Neural cell (in vitro differentiated cells): ENCODE measurements around the gene GNRHR. TPM values are rescaled to one million over a fixed set of nuclear protein-coding genes. Genes with fewer than 3 reads are reported as not detected.

ENCODE experiments used
- H2AFZ ChIP-seq: fragments of 200-600, 300-800 bp; sonication (generic), shearing (Covaris generic); 2 replicates; pipeline ENCODE4 v1.6.0; 2014; ENCODE audit warnings: low read depth, mild to moderate bottlenecking, antibody characterized with exemption, low read length, moderate library complexity
- H3F3A ChIP-seq: fragments of 200-600 bp; shearing (Covaris generic); 2 replicates; pipeline ENCODE4 v1.6.1; 2016; ENCODE audit warnings: mild to moderate bottlenecking, moderate library complexity, mixed read lengths, antibody characterized with exemption, low read length; ENCODE audit not compliant: insufficient read depth, poor library complexity, severe bottlenecking
- H3K27ac ChIP-seq: fragments of 200-600, 300-800 bp; sonication (generic), shearing (Covaris generic); 2 replicates; pipeline ENCODE4 v1.5.1; 2014; ENCODE audit warnings: mild to moderate bottlenecking, low read length, moderate library complexity
- H3K27me3 ChIP-seq: fragments of 300-800, 200-600 bp; sonication (generic), shearing (Covaris generic); 2 replicates; pipeline ENCODE4 v1.6.0; 2014; ENCODE audit warnings: mild to moderate bottlenecking, low read depth, low read length, moderate library complexity; ENCODE audit not compliant: insufficient read depth
- H3K36me3 ChIP-seq: fragments of 300-800, 200-600 bp; sonication (generic), shearing (Covaris generic); 2 replicates; pipeline ENCODE4 v1.5.1; 2014; ENCODE audit warnings: mild to moderate bottlenecking, antibody characterized with exemption, low read length, moderate library complexity; ENCODE audit not compliant: insufficient read depth
- H3K4me2 ChIP-seq: fragments of 300-800, 200-600 bp; sonication (generic), shearing (Covaris generic); 2 replicates; pipeline ENCODE4 v1.6.0; 2014; ENCODE audit warnings: mild to moderate bottlenecking, low read length
- H3K4me3 ChIP-seq: fragments of 300-800, 200-600 bp; sonication (generic), shearing (Covaris generic); 2 replicates; pipeline ENCODE4 v1.5.1; 2014; ENCODE audit warnings: mild to moderate bottlenecking, low read length, moderate library complexity
- H3K79me2 ChIP-seq: fragments of 200-600 bp; shearing (Covaris generic); replicated peaks from 2 replicates; pipeline ENCODE4 v1.6.0; 2014; ENCODE audit warnings: mild to moderate bottlenecking, low read length, moderate library complexity; ENCODE audit not compliant: insufficient read depth
- H3K9ac ChIP-seq: fragments of 300-800, 200-600 bp; sonication (generic), shearing (Covaris generic); 2 replicates; pipeline ENCODE4 v1.6.1; 2016; ENCODE audit warnings: mild to moderate bottlenecking, low read length, mixed read lengths
- H3K9me2 ChIP-seq: fragments of 200-600 bp; shearing (Covaris generic); 2 replicates; pipeline ENCODE4 v1.6.1; 2016; ENCODE audit warnings: mild to moderate bottlenecking, low read length, mixed read lengths; ENCODE audit not compliant: insufficient read depth
- H3K9me3 ChIP-seq: fragments of 200-600, 300-800 bp; sonication (generic), shearing (Covaris generic); 2 replicates; pipeline ENCODE4 v1.6.1; 2016; ENCODE audit warnings: mild to moderate bottlenecking, mixed run types, low read length, moderate library complexity, mixed read lengths
- H4K20me1 ChIP-seq: fragments of 200-600 bp; shearing (Covaris generic); 2 replicates; pipeline ENCODE4 v1.6.1; 2016; ENCODE audit warnings: mild to moderate bottlenecking, mixed run types; ENCODE audit not compliant: insufficient read depth
- CTCF ChIP-seq: fragments of 450-650 bp; IDR thresholded peaks from 2 replicates; pipeline ENCODE4 v1.5.1; 2014; ENCODE audit warnings: antibody characterized with exemption, mild to moderate bottlenecking, moderate library complexity; ENCODE audit not compliant: poor library complexity, severe bottlenecking
- RAD21 ChIP-seq: fragments of 450-650 bp; conservative IDR thresholded peaks from 2 replicates; pipeline ENCODE4 v1.6.1; 2014; ENCODE audit warnings: antibody characterized with exemption, mild to moderate bottlenecking, moderate library complexity
- REST ChIP-seq: IDR thresholded peaks from 2 replicates; pipeline ENCODE4 v1.6.1; 2012; ENCODE audit warnings: borderline replicate concordance
- SMC3 ChIP-seq: fragments of 450-650 bp; conservative IDR thresholded peaks from 2 replicates; pipeline ENCODE4 v1.6.1; 2014; ENCODE audit warnings: antibody characterized with exemption, mild to moderate bottlenecking, moderate library complexity; ENCODE audit not compliant: poor library complexity
- TAF1 ChIP-seq: IDR thresholded peaks from 2 replicates; pipeline ENCODE4 v1.6.1; 2012; ENCODE audit warnings: low read depth
- polyA plus RNA-seq: library from polyadenylated mRNA; depleted of rRNA; stranded (reverse); fragments of >200 nt; gene quantifications from 2 replicates; pipeline ENCODE4 v1.2.3, GENCODE V29; 2014

GNRHR gene
- polyA plus RNA-seq, 1 donor from 2014 or later: not detected

DNA sequence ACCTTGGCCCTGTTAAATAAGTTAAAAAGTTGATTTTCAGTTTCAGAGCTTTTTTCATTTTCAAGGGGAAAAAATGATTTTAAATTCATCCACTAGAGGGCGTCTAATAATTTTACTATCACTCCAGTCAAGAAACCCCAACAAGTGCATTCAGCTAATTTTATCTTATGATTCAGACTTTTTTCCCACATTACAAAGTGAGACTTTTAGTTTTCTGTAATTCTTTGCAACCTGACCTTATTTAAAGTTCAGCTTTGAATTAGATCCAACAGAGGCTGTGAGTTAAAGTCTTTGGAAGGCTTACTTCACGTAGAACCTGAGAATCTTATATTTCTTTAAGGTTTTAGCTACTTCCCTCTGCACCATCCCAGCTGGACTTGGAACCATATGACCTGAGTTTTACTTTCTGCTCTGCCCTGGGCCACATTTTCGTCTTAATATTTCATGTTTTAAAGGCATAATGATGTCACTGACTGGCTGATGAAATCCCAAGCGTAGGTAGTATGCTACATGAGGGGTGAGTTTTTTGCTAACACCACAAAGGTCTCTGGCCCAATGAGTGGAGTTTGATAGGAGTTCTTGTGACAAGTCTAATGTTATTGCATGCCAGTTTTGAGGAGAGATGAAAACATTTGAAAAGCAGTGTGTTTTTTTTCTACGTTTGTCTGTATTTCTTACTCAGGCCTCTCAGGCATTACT is 7.2 kb downstream of the GNRHR start:
- no peak overlapping the region for H3K4me3 ChIP-seq
- H3K27ac ChIP-seq: no peak overlapping the region
- H3F3A ChIP-seq: no peaks in the 10 kb centered on the region
- no peaks in the 10 kb centered on the region for H3K36me3 ChIP-seq
- no peak for TF ChIP-seq TAF1
- TF ChIP-seq RAD21: peak; percentile 54
- peak; percentile 64 for TF ChIP-seq CTCF
- TF ChIP-seq SMC3: peak; percentile 70
- no peaks in the 10 kb centered on the region for H3K79me2 ChIP-seq
- H3K27me3 ChIP-seq: no peaks in the 10 kb centered on the region
- H3K9me2 ChIP-seq: no peaks in the 10 kb centered on the region
- no peaks in the 10 kb centered on the region for H4K20me1 ChIP-seq
- H3K9me3 ChIP-seq: no peaks in the 10 kb centered on the region
- no peak overlapping the region for H3K9ac ChIP-seq
- H2AFZ ChIP-seq: no peak overlapping the region
- no peak overlapping the region for H3K4me2 ChIP-seq

DNA sequence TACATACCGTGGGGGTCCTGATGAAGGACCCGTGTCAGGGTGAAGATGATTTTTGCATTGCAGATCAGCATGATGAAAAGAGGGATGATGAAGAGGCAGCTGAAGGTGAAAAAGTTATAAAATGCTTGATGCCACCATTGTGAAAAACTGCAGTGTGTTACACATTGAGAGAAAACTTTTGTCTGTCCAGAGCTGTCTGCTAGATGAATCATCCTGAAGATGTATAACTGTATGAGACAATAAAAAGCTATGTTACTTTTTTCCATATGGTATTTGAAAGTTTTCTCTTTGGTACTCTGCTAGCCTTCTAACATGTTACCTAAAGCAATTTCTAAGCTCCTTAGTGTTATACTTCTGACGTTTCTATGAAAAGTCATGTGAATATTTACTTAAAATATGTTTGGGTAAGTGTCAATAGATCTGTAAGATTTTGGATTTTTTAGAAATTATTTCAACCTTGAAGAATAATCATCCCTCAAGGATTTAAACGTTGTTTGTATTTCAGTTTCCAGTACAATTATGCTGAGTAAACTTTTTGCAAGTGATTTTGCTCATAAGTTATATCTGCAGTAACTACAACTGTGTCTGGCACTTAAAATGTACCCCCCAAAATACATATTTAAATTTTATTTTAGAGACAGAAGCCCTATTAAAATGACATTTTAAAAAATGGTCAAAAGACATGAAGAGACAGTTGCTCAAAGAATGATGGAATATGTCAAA is 9.5 kb downstream of the GNRHR start:
- Histone ChIP-seq H3K9ac (no peak overlapping the region), H3K27me3 (no peaks in the 10 kb centered on the region), H3K4me3 (no peak overlapping the region), H3K27ac (no peak overlapping the region), H3K79me2 (no peaks in the 10 kb centered on the region), H3K4me2 (no peak overlapping the region), H3K9me3 (no peaks in the 10 kb centered on the region), H3K9me2 (no peaks in the 10 kb centered on the region), H2AFZ (no peak overlapping the region), H3F3A (no peaks in the 10 kb centered on the region), H4K20me1 (no peaks in the 10 kb centered on the region), H3K36me3 (no peaks in the 10 kb centered on the region)
- no peak for TF ChIP-seq REST
- no peak for TF ChIP-seq CTCF
- no peak for TF ChIP-seq SMC3
